Stimulated activated CD8-positive, alpha-beta memory T cell treated with anti-CD3 and anti-CD28 coated beads, Interleukin-15, amount 100 ng/mL, for 48 hours (primary cell): ENCODE measurements around the gene PIBF1.
"Not testable (repeated sequence)": the region's sequence is repeated elsewhere in the genome, so short reads cannot be mapped to it uniquely, and the experiment has no call there.

ENCODE experiments used
- DNase-seq, 2 donors: peaks; one replicate each; pipeline ENCODE4 v3.0.0-alpha.2; 2020; ENCODE audit warnings: low read depth in 2 of 2

PIBF1 gene

GRCh38 chr13:72823081-72823480 lies 41.1 kb downstream of the PIBF1 start:
- no peak for DNase-seq

GRCh38 chr13:72823724-72824123 lies 41.8 kb downstream of the PIBF1 start:
- DNase-seq = no peak

GRCh38 chr13:72834601-72835000 lies 52.7 kb downstream of the PIBF1 start:
- DNase-seq = no peak

GRCh38 chr13:72839831-72840426 lies 58.0 kb downstream of the PIBF1 start:
- DNase-seq = no peak

GRCh38 chr13:72842991-72843390 lies 61.1 kb downstream of the PIBF1 start:
- no peak for DNase-seq

- DNase-seq = not testable (repeated sequence)
Observed at GRCh38 chr13:72845148-72845547, 63.2 kb downstream of the PIBF1 start.

- no peak for DNase-seq
Observed at GRCh38 chr13:72849571-72849970, 67.6 kb downstream of the PIBF1 start.

GRCh38 chr13:72850959-72851677 lies 69.2 kb downstream of the PIBF1 start:
- no peak for DNase-seq

GRCh38 chr13:72851678-72852014 lies 69.7 kb downstream of the PIBF1 start:
- DNase-seq = no peak

GRCh38 chr13:72852207-72852606 lies 70.3 kb downstream of the PIBF1 start:
- DNase-seq = no peak

- no peak for DNase-seq
Observed at GRCh38 chr13:72853000-72853399, 71.1 kb downstream of the PIBF1 start.

GRCh38 chr13:72864142-72865011 lies 82.4 kb downstream of the PIBF1 start:
- no peak for DNase-seq

- DNase-seq = no peak
Observed at GRCh38 chr13:72868229-72868628, 86.3 kb downstream of the PIBF1 start.

GRCh38 chr13:72875233-72875632 lies 93.3 kb downstream of the PIBF1 start:
- no peak for DNase-seq

GRCh38 chr13:72884101-72884500 lies 102.2 kb downstream of the PIBF1 start:
- DNase-seq = no peak

GRCh38 chr13:72886272-72887067 lies 104.5 kb downstream of the PIBF1 start:
- no peak for DNase-seq

GRCh38 chr13:72889495-72889894 lies 107.6 kb downstream of the PIBF1 start:
- no peak for DNase-seq

- no peak for DNase-seq
Observed at GRCh38 chr13:72890546-72890945, 108.6 kb downstream of the PIBF1 start.

GRCh38 chr13:72891423-72891822 lies 109.5 kb downstream of the PIBF1 start:
- no peak for DNase-seq

GRCh38 chr13:72896869-72897268 lies 114.9 kb downstream of the PIBF1 start:
- no peak for DNase-seq

GRCh38 chr13:72901546-72901945 lies 119.6 kb downstream of the PIBF1 start:
- DNase-seq = not testable (repeated sequence)

- DNase-seq = no peak
Observed at GRCh38 chr13:72908416-72908815, 126.5 kb downstream of the PIBF1 start.
